Fibroblast of lung (primary cell): ENCODE results near the gene NUP98. TPM values are rescaled to one million over a fixed set of nuclear protein-coding genes. Genes with fewer than 3 reads are reported as not detected.

Experiments used
- DNase-seq, 2 donors: peaks; one replicate each; pipeline versions ENCODE4 v3.0.0 to v3.0.0-alpha.2; 2010; ENCODE audit warnings: low read depth in 2 of 2
- H2AFZ ChIP-seq: 2 replicates; pipeline ENCODE4 v1.5.1; 2012; ENCODE audit warnings: low read length, control low read depth, inconsistent platforms
- H3K27ac ChIP-seq: 2 replicates; pipeline ENCODE4 v1.5.1; 2011; ENCODE audit warnings: low read length, control low read depth; ENCODE audit not compliant: insufficient read depth
- H3K27me3 ChIP-seq: 2 replicates; pipeline ENCODE4 v1.5.1; 2011; ENCODE audit warnings: mild to moderate bottlenecking, low read length; ENCODE audit not compliant: control insufficient read depth, insufficient read depth
- H3K36me3 ChIP-seq: 2 replicates; pipeline ENCODE4 v1.5.1; 2011; ENCODE audit warnings: low read length; ENCODE audit not compliant: control insufficient read depth, insufficient read depth
- H3K4me1 ChIP-seq: 2 replicates; pipeline ENCODE4 v1.5.1; 2011; ENCODE audit warnings: low read length; ENCODE audit not compliant: control insufficient read depth, insufficient read depth; ENCODE audit errors: extremely low read depth
- H3K4me2 ChIP-seq: 2 replicates; pipeline ENCODE4 v1.5.1; 2011; ENCODE audit warnings: low read length, control low read depth; ENCODE audit not compliant: insufficient read depth; ENCODE audit errors: extremely low read depth
- H3K4me3 ChIP-seq, 4 experiments: fragments of 200-600 bp in 1 of 4; sonication (generic) in 1 of 4; replicated peaks in 1 of 4; 2 replicates each; pipeline ENCODE4 v1.5.1; 2011 to 2016; ENCODE audit warnings: low read length in 4 of 4, low read depth in 3 of 4, mild to moderate bottlenecking in 3 of 4, control low read depth in 2 of 4, inconsistent platforms in 1 of 4, mixed read lengths in 1 of 4; ENCODE audit not compliant: insufficient read depth in 1 of 4; ENCODE audit errors: control extremely low read depth in 1 of 4
- H3K79me2 ChIP-seq: 2 replicates; pipeline ENCODE4 v1.5.1; 2012; ENCODE audit warnings: mild to moderate bottlenecking, low read length, inconsistent platforms; ENCODE audit not compliant: control insufficient read depth, insufficient read depth
- H3K9ac ChIP-seq: 2 replicates; pipeline ENCODE4 v1.5.1; 2011; ENCODE audit warnings: mild to moderate bottlenecking, low read length, control low read depth; ENCODE audit not compliant: insufficient read depth
- H3K9me3 ChIP-seq: 2 replicates; pipeline ENCODE4 v1.5.1; 2012; ENCODE audit warnings: low read depth, low read length; ENCODE audit not compliant: control insufficient read depth, insufficient read depth
- H4K20me1 ChIP-seq: 2 replicates; pipeline ENCODE4 v1.5.1; 2011; ENCODE audit warnings: low read length; ENCODE audit not compliant: control insufficient read depth, insufficient read depth; ENCODE audit errors: extremely low read depth
- EZH2 ChIP-seq: IDR thresholded peaks from 2 replicates; pipeline ENCODE4 v1.5.1; 2012; ENCODE audit warnings: low read length, control low read depth, mild to moderate bottlenecking; ENCODE audit errors: missing control alignments
- polyA plus RNA-seq, 2 donors: library from polyadenylated mRNA; depleted of rRNA in 1 of 2; stranded (reverse) in 1 of 2; unstranded in 1 of 2; fragments of >200 nt; gene quantifications; 2 replicates each; pipeline ENCODE4 v1.2.1, GENCODE V29; 2011 to 2012; ENCODE audit warnings: missing spikeins in 1 of 2
- total RNA-seq: library from RNA; depleted of rRNA; stranded (reverse); fragments of >200 nt; gene quantifications from 2 replicates; pipeline ENCODE4 v1.2.1, GENCODE V29; 2014
- TF ChIP-seq, protein P1 (sequence below), 2 donors: IDR thresholded peaks in 1 of 2; conservative IDR thresholded peaks in 1 of 2; 1 replicate in 1 of 2; 2 replicates in 1 of 2; pipeline ENCODE4 v1.5.1; 2011 to 2012; ENCODE audit warnings: low read length in 2 of 2, control low read depth in 1 of 2, inconsistent platforms in 1 of 2, low read depth in 1 of 2, mild to moderate bottlenecking in 1 of 2

NUP98 gene
- total and polyA plus RNA-seq, 2 donors (not counting 1 experiment from before 2014, with no cell fraction given): 60.6 to 99.6 TPM

- Histone ChIP-seq H3K9ac (no peak overlapping the region), H3K4me3 (no peak overlapping the region), H3K79me2 (no peaks in the 10 kb centered on the region), H3K36me3 (peaks cover 7% of the 10 kb centered on the region), H3K4me2 (no peak overlapping the region), H3K27ac (no peak overlapping the region), H3K9me3 (no peaks in the 10 kb centered on the region), H2AFZ (no peak overlapping the region), H3K4me1 (no peaks in the 10 kb centered on the region), H3K27me3 (no peaks in the 10 kb centered on the region), H4K20me1 (no peaks in the 10 kb centered on the region)
- no peak for DNase-seq
- TF ChIP-seq, protein P1, sequence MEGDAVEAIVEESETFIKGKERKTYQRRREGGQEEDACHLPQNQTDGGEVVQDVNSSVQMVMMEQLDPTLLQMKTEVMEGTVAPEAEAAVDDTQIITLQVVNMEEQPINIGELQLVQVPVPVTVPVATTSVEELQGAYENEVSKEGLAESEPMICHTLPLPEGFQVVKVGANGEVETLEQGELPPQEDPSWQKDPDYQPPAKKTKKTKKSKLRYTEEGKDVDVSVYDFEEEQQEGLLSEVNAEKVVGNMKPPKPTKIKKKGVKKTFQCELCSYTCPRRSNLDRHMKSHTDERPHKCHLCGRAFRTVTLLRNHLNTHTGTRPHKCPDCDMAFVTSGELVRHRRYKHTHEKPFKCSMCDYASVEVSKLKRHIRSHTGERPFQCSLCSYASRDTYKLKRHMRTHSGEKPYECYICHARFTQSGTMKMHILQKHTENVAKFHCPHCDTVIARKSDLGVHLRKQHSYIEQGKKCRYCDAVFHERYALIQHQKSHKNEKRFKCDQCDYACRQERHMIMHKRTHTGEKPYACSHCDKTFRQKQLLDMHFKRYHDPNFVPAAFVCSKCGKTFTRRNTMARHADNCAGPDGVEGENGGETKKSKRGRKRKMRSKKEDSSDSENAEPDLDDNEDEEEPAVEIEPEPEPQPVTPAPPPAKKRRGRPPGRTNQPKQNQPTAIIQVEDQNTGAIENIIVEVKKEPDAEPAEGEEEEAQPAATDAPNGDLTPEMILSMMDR (conservative IDR thresholded peaks at IDR 0.05 in 1 of 2, IDR thresholded peaks at IDR 0.05 in 1 of 2; ENCODE audit: low read depth in 1 of 2, low read length in 2 of 2): no peak
- no peak for TF ChIP-seq EZH2
Observed at GRCh38 chr11:3737386-3737933, 59.9 kb downstream of the NUP98 start.

GRCh38 chr11:3736816-3737215 is 60.5 kb downstream of the NUP98 start:
- no peak for TF ChIP-seq EZH2
- TF ChIP-seq, protein P1 (conservative IDR thresholded peaks at IDR 0.05 in 1 of 2, IDR thresholded peaks at IDR 0.05 in 1 of 2; ENCODE audit: low read depth in 1 of 2, low read length in 2 of 2): no peak
- no peak overlapping the region for H3K4me3 ChIP-seq
- no peaks in the 10 kb centered on the region for H3K79me2 ChIP-seq
- no peak overlapping the region for H3K27ac ChIP-seq
- H3K9me3 ChIP-seq: no peaks in the 10 kb centered on the region
- H2AFZ ChIP-seq: no peak overlapping the region
- no peak overlapping the region for H3K9ac ChIP-seq
- H3K4me2 ChIP-seq: no peak overlapping the region
- DNase-seq: no peak
- no peaks in the 10 kb centered on the region for H3K4me1 ChIP-seq
- H3K27me3 ChIP-seq: no peaks in the 10 kb centered on the region
- H4K20me1 ChIP-seq: no peaks in the 10 kb centered on the region
- peaks cover 7% of the 10 kb centered on the region for H3K36me3 ChIP-seq

DNA sequence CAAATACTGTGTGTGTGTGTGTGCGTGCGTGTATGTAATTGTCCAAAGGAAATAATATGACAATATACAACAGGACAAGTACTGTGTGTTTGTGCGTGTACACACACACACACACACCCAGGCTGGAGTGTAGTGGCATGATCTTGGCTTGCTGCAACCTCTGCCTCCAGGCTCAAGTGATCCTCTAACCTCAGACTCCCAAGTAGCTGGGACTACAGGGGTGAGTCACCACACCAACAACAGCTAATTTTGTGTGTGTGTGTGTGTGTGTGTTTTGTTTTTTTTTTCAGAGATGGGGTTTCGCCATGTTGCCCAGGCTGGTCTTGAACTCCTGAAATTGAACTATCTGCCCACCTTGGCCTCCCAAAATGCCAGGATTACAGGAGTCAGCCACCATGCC is 61.5 kb downstream of the NUP98 start:
- no peak for TF ChIP-seq EZH2
- TF ChIP-seq, protein P1 (conservative IDR thresholded peaks at IDR 0.05 in 1 of 2, IDR thresholded peaks at IDR 0.05 in 1 of 2; ENCODE audit: low read depth in 1 of 2, low read length in 2 of 2): no peak
- peak; percentile 24 to 25 for DNase-seq
- Histone ChIP-seq H3K4me2 (no peak overlapping the region), H3K9me3 (no peaks in the 10 kb centered on the region), H3K4me3 (no peak overlapping the region), H3K9ac (no peak overlapping the region), H3K36me3 (peaks cover 7% of the 10 kb centered on the region), H4K20me1 (no peaks in the 10 kb centered on the region), H3K79me2 (no peaks in the 10 kb centered on the region), H3K27me3 (no peaks in the 10 kb centered on the region), H3K4me1 (no peaks in the 10 kb centered on the region), H3K27ac (no peak overlapping the region), H2AFZ (no peak overlapping the region)
